Peyer's patch (tissue), 4 donors: Measurements from ENCODE around the gene SCAP. TPM values are rescaled to one million over a fixed set of nuclear protein-coding genes. Genes with fewer than 3 reads are reported as not detected.
A peak's percentile ranks its signal among the peaks of the same experiment; 100 is the strongest.

Experiments used
- DNase-seq, 3 donors: peaks; one replicate each; pipeline ENCODE4 v3.0.0-alpha.2; 2017 to 2019
- H3K27ac ChIP-seq, 4 donors: fragments of 200-600 bp; sonication (generic); one replicate each; pipeline ENCODE4 v1.5.1; 2016 to 2019
- H3K27me3 ChIP-seq, 2 donors: fragments of 200-600 bp; sonication (generic); one replicate each; pipeline ENCODE4 v1.5.1; 2019
- H3K36me3 ChIP-seq, 3 donors: fragments of 200-600 bp; sonication (generic); one replicate each; pipeline ENCODE4 v1.5.1; 2016 to 2019
- H3K4me1 ChIP-seq, 4 donors: fragments of 200-600 bp; sonication (generic); one replicate each; pipeline ENCODE4 v1.5.1; 2016 to 2019
- H3K4me3 ChIP-seq, 4 donors: fragments of 200-600 bp; sonication (generic); 1 replicate in 3 of 4; 2 replicates in 1 of 4; pipeline ENCODE4 v1.5.1; 2016 to 2019; ENCODE audit warnings: mild to moderate bottlenecking in 1 of 4
- H3K9me3 ChIP-seq, 4 donors: fragments of 200-600 bp; sonication (generic); one replicate each; pipeline ENCODE4 v1.5.1; 2016 to 2019; ENCODE audit warnings: mild to moderate bottlenecking in 1 of 4
- CTCF ChIP-seq, 6 experiments: fragments of 450-650 bp in 4 of 6; fragments of 200-600 bp in 2 of 6; sonication (generic) in 1 of 6; IDR thresholded peaks; one replicate each; pipeline ENCODE4 v1.5.1; 2017 to 2019; ENCODE audit warnings: antibody characterized with exemption in 6 of 6, mild to moderate bottlenecking in 3 of 6, moderate library complexity in 1 of 6
- POLR2A ChIP-seq, 2 donors: fragments of 450-650 bp; IDR thresholded peaks; one replicate each; pipeline ENCODE4 v1.5.1; 2017; ENCODE audit warnings: antibody characterized with exemption in 2 of 2, mild to moderate bottlenecking in 2 of 2, moderate library complexity in 2 of 2
- total RNA-seq, 4 donors: library from RNA; depleted of rRNA; stranded (reverse); fragments of >200 nt; gene quantifications; one replicate each; pipeline ENCODE4 v1.1.0, GENCODE V29; 2016

SCAP gene
- total RNA-seq, 4 donors from 2014 or later: 111 to 257 (median 207) TPM

DNA sequence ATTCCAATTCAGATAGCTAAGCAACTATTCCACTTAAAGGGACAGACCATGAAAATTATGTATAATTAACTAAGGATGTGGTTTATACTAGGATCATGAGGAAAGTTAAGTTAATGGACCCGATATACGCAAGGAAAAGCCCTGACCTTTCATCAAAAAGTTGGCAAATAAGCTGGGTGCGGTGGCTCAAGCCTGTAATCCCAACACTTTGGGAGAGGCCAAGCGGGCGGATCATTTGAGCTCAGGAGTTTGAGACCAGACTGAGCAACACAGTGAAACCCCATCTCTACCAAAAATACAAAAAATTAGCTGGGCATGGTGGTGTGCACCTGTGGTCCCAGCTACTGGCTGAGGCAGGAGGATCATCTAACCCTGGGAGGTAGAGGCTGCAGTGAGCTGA lies 39.6 kb downstream of the SCAP start:
- TF ChIP-seq CTCF (IDR thresholded peaks at IDR 0.05) (no peak), POLR2A (IDR thresholded peaks at IDR 0.05) (no peak)
- no peaks in the 10 kb centered on the region for H3K27me3 ChIP-seq
- no peaks in the 10 kb centered on the region for H3K9me3 ChIP-seq
- H3K4me1 ChIP-seq: peaks cover 0 to 9% (median under 1%) of the 10 kb centered on the region in 4 donors
- peak in 1 of 3 donors; percentile 7 for DNase-seq
- H3K27ac ChIP-seq: no peak overlapping the region
- H3K36me3 ChIP-seq: peaks cover 0 to 54% (median 0%) of the 10 kb centered on the region in 3 donors
- no peak overlapping the region for H3K4me3 ChIP-seq

DNA sequence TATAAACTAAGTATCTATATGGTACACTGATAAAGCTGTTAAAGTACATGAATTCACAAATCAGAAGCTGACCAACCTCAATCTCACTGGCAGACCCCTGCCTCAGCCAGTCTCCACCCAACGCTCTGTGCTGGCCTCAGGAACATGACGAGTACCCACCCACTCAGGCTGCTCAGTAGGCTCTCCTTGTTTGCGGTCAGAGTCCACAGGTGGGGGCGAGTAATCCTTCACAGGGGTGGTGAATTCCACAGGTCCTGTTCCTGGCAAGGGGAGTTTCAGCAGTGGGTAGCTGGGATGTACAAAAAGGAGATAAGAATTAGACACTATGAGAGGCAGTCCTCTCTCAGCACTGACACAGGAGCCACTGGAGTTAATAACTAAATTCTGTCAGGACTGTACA lies 40.9 kb downstream of the SCAP start:
- Histone ChIP-seq H3K4me1 (peaks cover 0 to 7% (median 0%) of the 10 kb centered on the region in 4 donors), H3K4me3 (no peak overlapping the region), H3K27ac (no peak overlapping the region), H3K27me3 (no peaks in the 10 kb centered on the region), H3K36me3 (peaks cover 0 to 58% (median 0%) of the 10 kb centered on the region in 3 donors), H3K9me3 (no peaks in the 10 kb centered on the region)
- no peak for TF ChIP-seq POLR2A (IDR thresholded peaks at IDR 0.05)
- TF ChIP-seq CTCF (IDR thresholded peaks at IDR 0.05): no peak
- peak in 1 of 3 donors; percentile 55 for DNase-seq

DNA sequence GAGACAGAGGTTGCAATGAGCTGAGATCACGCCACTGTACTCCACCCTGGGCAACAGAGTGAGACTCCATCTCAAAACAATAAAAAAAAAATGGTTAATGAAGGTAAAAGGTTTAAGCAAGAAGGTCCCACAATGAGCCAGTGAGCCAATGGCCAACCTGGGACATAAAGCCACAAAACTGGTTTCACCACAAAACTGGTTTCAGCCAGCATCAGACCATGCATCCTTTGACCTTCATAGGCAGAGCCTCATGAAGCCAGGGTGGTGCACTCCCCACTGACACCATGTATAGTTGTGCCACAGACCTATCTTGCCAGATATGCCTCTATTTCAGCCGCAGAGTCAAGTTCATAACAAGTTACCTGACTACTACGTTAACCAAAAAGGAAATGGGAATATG lies 41.9 kb downstream of the SCAP start:
- Histone ChIP-seq H3K27me3 (no peaks in the 10 kb centered on the region), H3K4me3 (no peak overlapping the region), H3K9me3 (no peaks in the 10 kb centered on the region), H3K4me1 (peaks cover 0 to 7% (median 0%) of the 10 kb centered on the region in 4 donors), H3K36me3 (peaks cover 0 to 57% (median 0%) of the 10 kb centered on the region in 3 donors), H3K27ac (peak overlapping the region in 1 of 4 donors; percentile 43)
- no peak for DNase-seq
- no peak for TF ChIP-seq POLR2A (IDR thresholded peaks at IDR 0.05)
- TF ChIP-seq CTCF (IDR thresholded peaks at IDR 0.05): no peak

DNA sequence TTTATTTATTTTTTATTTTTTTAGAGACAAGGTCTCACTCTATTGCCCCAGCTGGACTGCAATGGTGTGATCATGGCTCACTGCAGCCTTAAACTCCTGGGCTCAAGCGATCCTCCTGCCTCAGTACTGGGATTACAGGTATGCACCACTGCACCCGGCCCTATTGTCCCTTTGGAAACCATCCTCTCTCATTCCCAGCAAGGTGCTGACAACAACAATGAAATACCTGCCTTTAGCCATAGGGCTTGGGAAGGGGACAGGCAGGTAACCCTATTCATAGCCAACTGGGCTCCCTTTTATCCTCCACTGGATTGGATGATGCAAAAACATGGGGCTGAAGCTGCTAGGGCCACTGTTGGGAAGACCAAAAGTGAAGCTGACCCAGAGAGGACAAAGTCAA lies 43.1 kb downstream of the SCAP start:
- no peak overlapping the region for H3K4me3 ChIP-seq
- no peaks in the 10 kb centered on the region for H3K27me3 ChIP-seq
- no peaks in the 10 kb centered on the region for H3K9me3 ChIP-seq
- no peak overlapping the region for H3K27ac ChIP-seq
- no peak for DNase-seq
- TF ChIP-seq CTCF (IDR thresholded peaks at IDR 0.05) (no peak), POLR2A (IDR thresholded peaks at IDR 0.05) (no peak)
- peaks cover 0 to 7% (median 0%) of the 10 kb centered on the region in 4 donors for H3K4me1 ChIP-seq
- peaks cover 0 to 65% (median 0%) of the 10 kb centered on the region in 3 donors for H3K36me3 ChIP-seq

- Histone ChIP-seq H3K4me3 (no peak overlapping the region), H3K27ac (no peak overlapping the region), H3K9me3 (no peaks in the 10 kb centered on the region), H3K36me3 (peaks cover 0 to 71% (median 0%) of the 10 kb centered on the region in 3 donors), H3K4me1 (peaks cover 0 to 4% (median 0%) of the 10 kb centered on the region in 4 donors), H3K27me3 (no peaks in the 10 kb centered on the region)
- TF ChIP-seq CTCF (IDR thresholded peaks at IDR 0.05) (no peak), POLR2A (IDR thresholded peaks at IDR 0.05) (no peak)
- no peak for DNase-seq
Measured at GRCh38 chr3:47431225-47431624, 44.5 kb downstream of the SCAP start.

DNA sequence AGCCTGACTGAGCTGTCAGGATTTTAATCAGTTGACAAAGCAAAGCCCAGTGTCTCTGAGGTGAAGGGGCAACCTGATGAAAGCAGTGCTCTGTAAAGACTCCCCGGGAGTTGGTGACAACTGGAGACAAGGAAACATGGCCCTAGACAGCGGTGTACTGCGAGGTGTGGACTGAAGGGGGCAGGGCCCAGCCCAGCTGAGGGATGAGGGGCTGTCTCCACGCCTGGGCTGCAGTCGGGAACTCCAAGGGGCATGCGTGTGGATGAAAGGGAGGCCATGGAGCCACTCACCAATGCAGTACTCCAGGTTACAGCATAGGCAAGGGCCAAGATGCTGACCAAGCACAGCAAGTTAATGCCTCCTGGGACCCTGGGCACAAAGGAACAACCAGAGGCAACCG lies 45.1 kb downstream of the SCAP start:
- DNase-seq: no peak
- Histone ChIP-seq H3K9me3 (no peaks in the 10 kb centered on the region), H3K36me3 (peaks cover 0 to 75% (median 0%) of the 10 kb centered on the region in 3 donors), H3K27me3 (no peaks in the 10 kb centered on the region), H3K27ac (no peak overlapping the region), H3K4me1 (peaks cover 0 to 4% (median 0%) of the 10 kb centered on the region in 4 donors), H3K4me3 (no peak overlapping the region)
- no peak for TF ChIP-seq POLR2A (IDR thresholded peaks at IDR 0.05)
- no peak for TF ChIP-seq CTCF (IDR thresholded peaks at IDR 0.05)
